ENCODE results near the gene SNRNP25. TPM values are rescaled to one million over a fixed set of nuclear protein-coding genes. Genes with fewer than 3 reads are reported as not detected.

SNRNP25 gene
- total and polyA plus RNA-seq, 4 donors, result 15.1 to 22.2 (median 17.7) TPM

- Histone ChIP-seq H3K27ac (ENCODE audit: low read depth in 1 of 2, low read length in 2 of 2) (no peak overlapping the region), H3K9ac (ENCODE audit: low read depth in 1 of 2, low read length in 2 of 2) (no peak overlapping the region), H3K4me1 (ENCODE audit: control insufficient read depth in 4 of 4, insufficient read depth in 4 of 4, low read length in 3 of 4) (peaks cover 2 to 21% (median 8%) of the 10 kb centered on the region in 4 donors), H3K36me3 (ENCODE audit: control insufficient read depth in 4 of 4, insufficient read depth in 3 of 4, low read depth in 1 of 4, low read length in 3 of 4) (peaks cover 0 to 5% (median 0%) of the 10 kb centered on the region in 4 donors), H3K27me3 (ENCODE audit: control insufficient read depth in 4 of 4, insufficient read depth in 4 of 4, low read length in 3 of 4) (no peaks in the 10 kb centered on the region), H3K4me3 (ENCODE audit: low read depth in 1 of 3, low read length in 3 of 3) (no peak overlapping the region), H3K9me3 (ENCODE audit: control insufficient read depth in 4 of 4, low read length in 3 of 4) (no peaks in the 10 kb centered on the region)
- WGBS, result 87% methylated on average over 25 of the region's 25 CpGs
- no peak for TF ChIP-seq HNF4A (conservative IDR thresholded peaks at IDR 0.05)
- TF ChIP-seq, protein P1, sequence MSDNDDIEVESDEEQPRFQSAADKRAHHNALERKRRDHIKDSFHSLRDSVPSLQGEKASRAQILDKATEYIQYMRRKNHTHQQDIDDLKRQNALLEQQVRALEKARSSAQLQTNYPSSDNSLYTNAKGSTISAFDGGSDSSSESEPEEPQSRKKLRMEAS (IDR thresholded peaks at IDR 0.05), result no peak
- no peak for TF ChIP-seq CTCF (IDR thresholded peaks at IDR 0.05; ENCODE audit: low read depth, low read length, missing input control)
- no peak for TF ChIP-seq TAF1 (conservative IDR thresholded peaks at IDR 0.05)
- TF ChIP-seq, protein P2, sequence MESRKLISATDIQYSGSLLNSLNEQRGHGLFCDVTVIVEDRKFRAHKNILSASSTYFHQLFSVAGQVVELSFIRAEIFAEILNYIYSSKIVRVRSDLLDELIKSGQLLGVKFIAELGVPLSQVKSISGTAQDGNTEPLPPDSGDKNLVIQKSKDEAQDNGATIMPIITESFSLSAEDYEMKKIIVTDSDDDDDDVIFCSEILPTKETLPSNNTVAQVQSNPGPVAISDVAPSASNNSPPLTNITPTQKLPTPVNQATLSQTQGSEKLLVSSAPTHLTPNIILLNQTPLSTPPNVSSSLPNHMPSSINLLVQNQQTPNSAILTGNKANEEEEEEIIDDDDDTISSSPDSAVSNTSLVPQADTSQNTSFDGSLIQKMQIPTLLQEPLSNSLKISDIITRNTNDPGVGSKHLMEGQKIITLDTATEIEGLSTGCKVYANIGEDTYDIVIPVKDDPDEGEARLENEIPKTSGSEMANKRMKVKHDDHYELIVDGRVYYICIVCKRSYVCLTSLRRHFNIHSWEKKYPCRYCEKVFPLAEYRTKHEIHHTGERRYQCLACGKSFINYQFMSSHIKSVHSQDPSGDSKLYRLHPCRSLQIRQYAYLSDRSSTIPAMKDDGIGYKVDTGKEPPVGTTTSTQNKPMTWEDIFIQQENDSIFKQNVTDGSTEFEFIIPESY (IDR thresholded peaks at IDR 0.05), result no peak
- no peak for TF ChIP-seq SP1 (IDR thresholded peaks at IDR 0.05)
- TF ChIP-seq YY1 (IDR thresholded peaks at IDR 0.05), result no peak
- no peak for TF ChIP-seq FOXA1 (IDR thresholded peaks at IDR 0.05)
- TF ChIP-seq NR2F2 (IDR thresholded peaks at IDR 0.05), result no peak
- DNase-seq (ENCODE audit: low spot score), result no peak
Measured at GRCh38 chr16:63998-64913, 10.6 kb downstream of the SNRNP25 start.

- DNase-seq (ENCODE audit: low spot score), result no peak
- H3K27me3 ChIP-seq (ENCODE audit: control insufficient read depth in 4 of 4, insufficient read depth in 4 of 4, low read length in 3 of 4), result no peaks in the 10 kb centered on the region
- peaks cover 0 to 3% (median 0%) of the 10 kb centered on the region in 4 donors for H3K36me3 ChIP-seq (ENCODE audit: control insufficient read depth in 4 of 4, insufficient read depth in 3 of 4, low read depth in 1 of 4, low read length in 3 of 4)
- TF ChIP-seq RXRA (IDR thresholded peaks at IDR 0.05) (no peak), CTCF (IDR thresholded peaks at IDR 0.05; ENCODE audit: low read depth, low read length, missing input control) (no peak), FOXA1 (IDR thresholded peaks at IDR 0.05) (no peak), ATF3 (IDR thresholded peaks at IDR 0.05) (no peak), FOXA2 (IDR thresholded peaks at IDR 0.05) (no peak), HNF4A (conservative IDR thresholded peaks at IDR 0.05) (no peak), EGR1 (IDR thresholded peaks at IDR 0.05; ENCODE audit: low read depth in 2 of 2) (no peak), RAD21 (IDR thresholded peaks at IDR 0.05) (no peak), JUND (IDR thresholded peaks at IDR 0.05) (no peak)
- TF ChIP-seq, protein P2 (IDR thresholded peaks at IDR 0.05), result no peak
- TF ChIP-seq, protein P3, sequence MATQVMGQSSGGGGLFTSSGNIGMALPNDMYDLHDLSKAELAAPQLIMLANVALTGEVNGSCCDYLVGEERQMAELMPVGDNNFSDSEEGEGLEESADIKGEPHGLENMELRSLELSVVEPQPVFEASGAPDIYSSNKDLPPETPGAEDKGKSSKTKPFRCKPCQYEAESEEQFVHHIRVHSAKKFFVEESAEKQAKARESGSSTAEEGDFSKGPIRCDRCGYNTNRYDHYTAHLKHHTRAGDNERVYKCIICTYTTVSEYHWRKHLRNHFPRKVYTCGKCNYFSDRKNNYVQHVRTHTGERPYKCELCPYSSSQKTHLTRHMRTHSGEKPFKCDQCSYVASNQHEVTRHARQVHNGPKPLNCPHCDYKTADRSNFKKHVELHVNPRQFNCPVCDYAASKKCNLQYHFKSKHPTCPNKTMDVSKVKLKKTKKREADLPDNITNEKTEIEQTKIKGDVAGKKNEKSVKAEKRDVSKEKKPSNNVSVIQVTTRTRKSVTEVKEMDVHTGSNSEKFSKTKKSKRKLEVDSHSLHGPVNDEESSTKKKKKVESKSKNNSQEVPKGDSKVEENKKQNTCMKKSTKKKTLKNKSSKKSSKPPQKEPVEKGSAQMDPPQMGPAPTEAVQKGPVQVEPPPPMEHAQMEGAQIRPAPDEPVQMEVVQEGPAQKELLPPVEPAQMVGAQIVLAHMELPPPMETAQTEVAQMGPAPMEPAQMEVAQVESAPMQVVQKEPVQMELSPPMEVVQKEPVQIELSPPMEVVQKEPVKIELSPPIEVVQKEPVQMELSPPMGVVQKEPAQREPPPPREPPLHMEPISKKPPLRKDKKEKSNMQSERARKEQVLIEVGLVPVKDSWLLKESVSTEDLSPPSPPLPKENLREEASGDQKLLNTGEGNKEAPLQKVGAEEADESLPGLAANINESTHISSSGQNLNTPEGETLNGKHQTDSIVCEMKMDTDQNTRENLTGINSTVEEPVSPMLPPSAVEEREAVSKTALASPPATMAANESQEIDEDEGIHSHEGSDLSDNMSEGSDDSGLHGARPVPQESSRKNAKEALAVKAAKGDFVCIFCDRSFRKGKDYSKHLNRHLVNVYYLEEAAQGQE (IDR thresholded peaks at IDR 0.05), result no peak
- WGBS, result 84% methylated on average over 9 of the region's 9 CpGs
- H3K27ac ChIP-seq (ENCODE audit: low read depth in 1 of 2, low read length in 2 of 2), result no peak overlapping the region
- no peak overlapping the region for H3K9ac ChIP-seq (ENCODE audit: low read depth in 1 of 2, low read length in 2 of 2)
- H3K4me3 ChIP-seq (ENCODE audit: low read depth in 1 of 3, low read length in 3 of 3), result no peak overlapping the region
- peaks cover 2 to 21% (median 8%) of the 10 kb centered on the region in 4 donors for H3K4me1 ChIP-seq (ENCODE audit: control insufficient read depth in 4 of 4, insufficient read depth in 4 of 4, low read length in 3 of 4)
- no peaks in the 10 kb centered on the region for H3K9me3 ChIP-seq (ENCODE audit: control insufficient read depth in 4 of 4, low read length in 3 of 4)
Measured at GRCh38 chr16:64914-65255, 11.3 kb downstream of the SNRNP25 start.

Data from liver (tissue), 9 donors.